ENCODE data around the gene MAPKAP1. TPM values are rescaled to one million over a fixed set of nuclear protein-coding genes. Genes with fewer than 3 reads are reported as not detected.

Gene MAPKAP1
- total and polyA plus RNA-seq, 9 of the 15 experiments (the other 6 are each of a cell fraction or from before 2014, with no cell fraction given) = 2.6 to 82.1 (median 61.1) TPM

DNA sequence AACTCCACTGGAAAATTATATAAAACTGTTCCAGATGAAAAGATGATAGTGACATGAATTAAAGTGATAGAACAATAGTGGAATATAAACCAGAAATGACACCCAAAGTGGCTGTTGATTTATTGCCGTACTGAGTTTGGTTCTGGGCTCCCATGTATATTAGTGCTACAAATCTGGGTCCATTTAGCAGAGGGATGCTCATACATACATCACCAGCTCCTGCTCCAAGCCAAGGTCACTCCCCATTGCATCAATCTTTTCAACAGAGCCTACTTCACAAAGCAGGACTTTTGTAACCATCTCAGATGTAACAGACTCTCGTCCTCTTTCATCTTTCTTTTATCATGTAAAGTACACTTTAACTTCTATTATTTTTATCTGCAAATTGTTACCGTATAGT, 236.8 kb downstream of the MAPKAP1 start:
- ATAC-seq (no peak), DNase-seq (ENCODE audit: extremely low read depth in 1 of 4, low spot score in 3 of 4) (no peak), FAIRE-seq (no peak)
- WGBS (ENCODE audit: insufficient coverage, low coverage, missing lambda C conversion rate) = 74% methylated on average over 3 of the region's 3 CpGs
- intact Hi-C loops (cut with micrococcal nuclease) (loop anchor here (5.0 kb wide), 1 partner anchor 43 kb away; no protein-coding TSS in a partner anchor), in situ Hi-C loops (cut with MboI) (no loop called here)
- CTCF ChIA-PET (ENCODE audit: low intra/inter-chr PET ratio) = no interaction called here
- peaks cover 16 to 40% of the 10 kb centered on the region in 2 experiments for H3K4me1 ChIP-seq (replicated peaks in 1 of 2; ENCODE audit: control insufficient read depth in 2 of 2, insufficient read depth in 2 of 2, low read length in 2 of 2)
- H4K20me1 ChIP-seq (replicated peaks; ENCODE audit: control insufficient read depth, insufficient read depth, low read length) = no peaks in the 10 kb centered on the region
- H3K9ac ChIP-seq (ENCODE audit: insufficient read depth in 1 of 2, low read depth in 2 of 2, low read length in 2 of 2) = no peak overlapping the region
- H3K27ac ChIP-seq (ENCODE audit: extremely low read depth, low read depth, low read length) = no peak overlapping the region
- H3K9me3 ChIP-seq (replicated peaks; ENCODE audit: control insufficient read depth, insufficient read depth, low read depth, low read length) = no peaks in the 10 kb centered on the region
- H3K4me2 ChIP-seq (ENCODE audit: insufficient read depth, low read length) = no peak overlapping the region
- H3K36me3 ChIP-seq (ENCODE audit: control insufficient read depth, insufficient read depth, low read length) = peaks cover 5% of the 10 kb centered on the region; the same call in 2 of the 3 replicates
- no peak overlapping the region for H3K4me3 ChIP-seq
- no peak overlapping the region for H2AFZ ChIP-seq (ENCODE audit: low read depth, low read length)
- no peaks in the 10 kb centered on the region for H3K27me3 ChIP-seq (ENCODE audit: control insufficient read depth in 2 of 2, insufficient read depth in 2 of 2, low read length in 2 of 2)
- TF ChIP-seq ZNF699 (CRISPR knock-in tag; IDR thresholded peaks at IDR 0.05; ENCODE audit: insufficient replicate concordance) = no peak
- no peak for TF ChIP-seq NRF1 (conservative IDR thresholded peaks at IDR 0.05 in 1 of 2, IDR thresholded peaks at IDR 0.05 in 1 of 2)
- TF ChIP-seq THRAP3 (IDR thresholded peaks at IDR 0.05; ENCODE audit: borderline replicate concordance) = no peak
- no peak for TF ChIP-seq PRPF4 (IDR thresholded peaks at IDR 0.05; ENCODE audit: insufficient read depth, low read depth, low read length, poor library complexity, severe bottlenecking)
- no peak for TF ChIP-seq ZNF175 (CRISPR knock-in tag; IDR thresholded peaks at IDR 0.05; ENCODE audit: low read depth)
- TF ChIP-seq NONO (IDR thresholded peaks at IDR 0.05; ENCODE audit: low read depth in 2 of 2, low read length in 1 of 2) = no peak
- TF ChIP-seq NFYB (IDR thresholded peaks at IDR 0.05; ENCODE audit: extremely low read depth, insufficient read length) = no peak
- no peak for TF ChIP-seq SAP30 (IDR thresholded peaks at IDR 0.05; ENCODE audit: borderline replicate concordance, insufficient read depth, low read depth, low read length, poor library complexity, severe bottlenecking)
- no peak for TF ChIP-seq KLF16 (IDR thresholded peaks at IDR 0.05)
- POLR2A ChIA-PET = no interaction called here
- BruUV-seq (replicated peaks) = no TSS peak
- no peaks in the 10 kb centered on the region for H3K9me1 ChIP-seq (ENCODE audit: control insufficient read depth, insufficient read depth, low read length)
- H3K79me2 ChIP-seq (ENCODE audit: control insufficient read depth, insufficient read depth, low read length) = no peaks in the 10 kb centered on the region

Measured in K562 (cell line).